PC-9 (cell line): Measurements from ENCODE around the gene ZNF385B. TPM values are rescaled to one million over a fixed set of nuclear protein-coding genes. Genes with fewer than 3 reads are reported as not detected.

ENCODE experiments used
- BruUV-seq: library from RNA; stranded (reverse); fragments of 400-500 nt; replicated peaks from 2 replicates; lab custom pipeline; 2021; lab: Mats Ljungman, UMichigan
- CTCF ChIA-PET: fragments of 300-600 bp; sonication (Branson Sonifier 250); formaldehyde crosslinking; loops from one replicate; lab custom pipeline; 2022; ENCODE audit warnings: antibody characterized with exemption; lab: Charles Lee
- POLR2A ChIA-PET: fragments of 300-600 bp; sonication (Branson Sonifier 250); formaldehyde crosslinking; loops from one replicate; lab custom pipeline; 2022; ENCODE audit warnings: antibody characterized with exemption; ENCODE audit not compliant: unreplicated experiment; lab: Charles Lee
- DNase-seq, 2 experiments: peaks; one replicate each; pipeline versions ENCODE4 v3.0.0 to v3.0.0-alpha.2; 2015 to 2022; ENCODE audit warnings: mixed read lengths in 1 of 2
- H2AFZ ChIP-seq: fragments of 200-600 bp; sonication (generic); 2 replicates; pipeline ENCODE4 v1.8.1; 2017; ENCODE audit warnings: antibody characterized with exemption
- H3F3A ChIP-seq: fragments of 200-600 bp; sonication (generic); 2 replicates; pipeline ENCODE4 v1.8.1; 2017; ENCODE audit warnings: antibody characterized with exemption, mild to moderate bottlenecking, low read depth; ENCODE audit not compliant: insufficient read depth
- H3K27ac ChIP-seq: fragments of 200-600 bp; sonication (generic); 2 replicates; pipeline ENCODE4 v1.6.1; 2016; ENCODE audit warnings: mixed run types
- H3K27me3 ChIP-seq: fragments of 200-600 bp; sonication (generic); 2 replicates; pipeline ENCODE4 v1.6.1; 2016; ENCODE audit warnings: low read depth, mixed run types; ENCODE audit not compliant: insufficient read depth
- H3K36me3 ChIP-seq: fragments of 200-600 bp; sonication (generic); 2 replicates; pipeline ENCODE4 v1.6.1; 2016; ENCODE audit warnings: low read depth, mixed run types
- H3K4me1 ChIP-seq: fragments of 200-600 bp; sonication (generic); replicated peaks from 2 replicates; pipeline ENCODE4 v1.6.1; 2016; ENCODE audit warnings: mixed run types; ENCODE audit not compliant: insufficient read depth
- H3K4me2 ChIP-seq: fragments of 200-600 bp; sonication (generic); 2 replicates; pipeline ENCODE4 v1.6.1; 2017; ENCODE audit warnings: mixed run types
- H3K4me3 ChIP-seq: fragments of 200-600 bp; sonication (generic); 2 replicates; pipeline ENCODE4 v1.6.1; 2016; ENCODE audit warnings: mixed run types
- H3K79me2 ChIP-seq: fragments of 200-600 bp; sonication (generic); 2 replicates; pipeline ENCODE4 v1.6.1; 2017; ENCODE audit warnings: low read depth, mixed run types
- H3K9me2 ChIP-seq: fragments of 200-600 bp; sonication (generic); 2 replicates; pipeline ENCODE4 v1.8.1; 2017; ENCODE audit warnings: mild to moderate bottlenecking; ENCODE audit not compliant: insufficient read depth
- H3K9me3 ChIP-seq: fragments of 200-600 bp; sonication (generic); 2 replicates; pipeline ENCODE4 v1.8.1; 2016; ENCODE audit warnings: low read depth; ENCODE audit not compliant: insufficient read depth
- H4K20me1 ChIP-seq: fragments of 200-600 bp; sonication (generic); 2 replicates; pipeline ENCODE4 v1.8.1; 2017; ENCODE audit not compliant: insufficient read depth
- CTCF ChIP-seq: fragments of 200-600 bp; sonication (generic); conservative IDR thresholded peaks from 2 replicates; pipeline ENCODE4 v1.6.1; 2017; ENCODE audit warnings: mixed run types, antibody characterized with exemption, mild to moderate bottlenecking, moderate library complexity
- EZH2 ChIP-seq: fragments of 200-600 bp; sonication (generic); IDR thresholded peaks from 2 replicates; pipeline ENCODE4 v1.8.0; 2017; ENCODE audit warnings: antibody characterized with exemption, low read depth
- intact Hi-C: fragments of 100-400 bp; cut with micrococcal nuclease; formaldehyde crosslinking; loops from one replicate; pipeline ENCODE4 v1.10.0; 2022; ENCODE audit not compliant: unreplicated experiment
- total RNA-seq: library from RNA; stranded (reverse); gene quantifications from 2 replicates; pipeline ENCODE4 v1.2.3, GENCODE V29; 2021

Gene ZNF385B
- total RNA-seq, 1 experiment from 2014 or later = 4.1 TPM

GRCh38 chr2:179790235-179791217, 70.9 kb downstream of the ZNF385B start:
- TF ChIP-seq CTCF (no peak), EZH2 (no peak)
- intact Hi-C loops = no loop called here
- Histone ChIP-seq H3K27ac (no peak overlapping the region), H3K79me2 (no peaks in the 10 kb centered on the region), H3K4me3 (no peak overlapping the region), H3F3A (no peaks in the 10 kb centered on the region), H3K4me2 (no peak overlapping the region), H2AFZ (no peak overlapping the region), H4K20me1 (no peaks in the 10 kb centered on the region), H3K9me3 (no peaks in the 10 kb centered on the region), H3K4me1 (no peaks in the 10 kb centered on the region), H3K36me3 (no peaks in the 10 kb centered on the region), H3K9me2 (no peaks in the 10 kb centered on the region; the same call in 1 of the 2 replicates), H3K27me3 (no peaks in the 10 kb centered on the region)
- ChIA-PET CTCF (no interaction called here), POLR2A (no interaction called here)
- DNase-seq = no peak
- BruUV-seq = no TSS peak

- no peaks in the 10 kb centered on the region for H3K9me3 ChIP-seq
- POLR2A ChIA-PET = no interaction called here
- no peak for TF ChIP-seq EZH2
- TF ChIP-seq CTCF = no peak
- no peaks in the 10 kb centered on the region for H3F3A ChIP-seq
- no peaks in the 10 kb centered on the region for H3K79me2 ChIP-seq
- no peak overlapping the region for H3K4me3 ChIP-seq
- no peaks in the 10 kb centered on the region for H3K27me3 ChIP-seq
- H3K9me2 ChIP-seq = no peaks in the 10 kb centered on the region; the same call in 1 of the 2 replicates
- no peak overlapping the region for H3K4me2 ChIP-seq
- H4K20me1 ChIP-seq = no peaks in the 10 kb centered on the region
- no peak overlapping the region for H3K27ac ChIP-seq
- BruUV-seq = no TSS peak
- intact Hi-C loops = no loop called here
- H2AFZ ChIP-seq = no peak overlapping the region
- H3K4me1 ChIP-seq = no peaks in the 10 kb centered on the region
- H3K36me3 ChIP-seq = no peaks in the 10 kb centered on the region
- DNase-seq = no peak
- CTCF ChIA-PET = no interaction called here
These were observed 73.3 kb downstream of the ZNF385B start for GRCh38 chr2:179788104-179788503.

- H3K9me2 ChIP-seq = no peaks in the 10 kb centered on the region; the same call in 1 of the 2 replicates
- TF ChIP-seq CTCF (no peak), EZH2 (no peak)
- H3F3A ChIP-seq = no peaks in the 10 kb centered on the region
- H3K4me2 ChIP-seq = no peak overlapping the region
- H3K4me3 ChIP-seq = no peak overlapping the region
- H3K36me3 ChIP-seq = no peaks in the 10 kb centered on the region
- intact Hi-C loops = no loop called here
- ChIA-PET CTCF (interaction anchor here (0.6 kb wide), 1 partner anchor 290 kb away, joined by 3 read pairs; no protein-coding TSS in a partner anchor), POLR2A (no interaction called here)
- BruUV-seq = no TSS peak
- no peak overlapping the region for H3K27ac ChIP-seq
- H3K27me3 ChIP-seq = no peaks in the 10 kb centered on the region
- no peaks in the 10 kb centered on the region for H4K20me1 ChIP-seq
- DNase-seq = no peak
- H3K4me1 ChIP-seq = no peaks in the 10 kb centered on the region
- no peak overlapping the region for H2AFZ ChIP-seq
- no peaks in the 10 kb centered on the region for H3K9me3 ChIP-seq
- no peaks in the 10 kb centered on the region for H3K79me2 ChIP-seq
These were observed 73.8 kb downstream of the ZNF385B start for GRCh38 chr2:179787601-179788000.
